ENCODE data around the gene GRIN2C. TPM values are rescaled to one million over a fixed set of nuclear protein-coding genes. Genes with fewer than 3 reads are reported as not detected.
"Not testable (repeated sequence)": the region's sequence is repeated elsewhere in the genome, so short reads cannot be mapped to it uniquely, and the experiment has no call there.

The GRIN2C gene
- not detected in 2 replicates for total RNA-seq (2012; rRNA removed)
- 0.22 TPM in 1 of 2 replicates, not detected in the other for polyA plus RNA-seq (2012; rRNA removed)
- not detected in 2 replicates for polyA plus RNA-seq (2012; cell fraction: cytosol; rRNA removed)
- 0.16 and 0.69 TPM in 2 replicates for polyA plus RNA-seq (2012; cell fraction: nucleus; rRNA removed; ENCODE audit: low replicate concordance)
- Bru-seq, nascent RNA = percentile 16 among the genes with signal in this experiment
- BruChase-seq, experiment 1, labeled RNA remaining after a 6-hour chase = percentile 24 among the genes with signal in this experiment
- BruChase-seq, experiment 2, labeled RNA remaining after a 2-hour chase = percentile 28 among the genes with signal in this experiment
- long read RNA-seq = 0 reads

- Histone ChIP-seq H3K4ac (ENCODE audit: low read depth, low read length) (no peak within 1 kb of the TSS), H3K14ac (replicated peaks; ENCODE audit: low read depth, low read length) (no peak within 1 kb of the TSS), H2AK5ac (ENCODE audit: low read depth, low read length) (no peak within 1 kb of the TSS), H3K9ac (ENCODE audit: low read depth, low read length) (no peak within 1 kb of the TSS), H2BK20ac (ENCODE audit: low read depth, low read length) (no peak within 1 kb of the TSS), H3K9me3 (ENCODE audit: control insufficient read depth, insufficient read depth, low read length) (no peaks in the 10 kb centered on the region; the same call in 1 of the 2 replicates), H3K79me1 (ENCODE audit: low read depth in 1 of 2, low read length in 2 of 2) (no peaks in the 10 kb centered on the region), H3K36me3 (ENCODE audit: control insufficient read depth, insufficient read depth, low read length) (peaks cover 8% of the 10 kb centered on the region; the same call in 1 of the 2 replicates), H3K56ac (ENCODE audit: extremely low read depth, insufficient read depth, low read length) (no peak within 1 kb of the TSS), H3K27me3 (ENCODE audit: control insufficient read depth, insufficient read depth, low read length) (peaks cover 66% of the 10 kb centered on the region), H3K4me2 (ENCODE audit: low read depth, low read length) (peak within 1 kb of the TSS; percentile 68; the same call in 1 of the 2 replicates), H3K4me3 (ENCODE audit: insufficient read depth, low read depth, low read length) (peak within 1 kb of the TSS; percentile 28; the same call in 1 of the 2 replicates), H3K23ac (ENCODE audit: low read depth, low read length) (no peak within 1 kb of the TSS), H3K27ac (ENCODE audit: insufficient read depth, low read length) (no peak within 1 kb of the TSS), H2BK120ac (ENCODE audit: low read depth, low read length) (no peak within 1 kb of the TSS), H4K5ac (ENCODE audit: low read depth, low read length) (no peak within 1 kb of the TSS), H3K4me1 (ENCODE audit: control insufficient read depth, insufficient read depth, low read length) (no peaks in the 10 kb centered on the region; the same call in 1 of the 2 replicates), H2BK15ac (ENCODE audit: low read depth, low read length) (no peak within 1 kb of the TSS), H2AK9ac (replicated peaks; ENCODE audit: low read depth, low read length, poor library complexity) (no peak within 1 kb of the TSS), H2AFZ (replicated peaks; ENCODE audit: low read length, poor library complexity) (no peak within 1 kb of the TSS), H4K8ac (ENCODE audit: low read depth in 2 of 2, low read length in 2 of 2) (no peak within 1 kb of the TSS), H3K18ac (ENCODE audit: low read depth, low read length) (no peak within 1 kb of the TSS), H2BK5ac (ENCODE audit: low read depth, low read length, poor library complexity, severe bottlenecking) (no peak within 1 kb of the TSS), H3K9me1 (ENCODE audit: insufficient read depth, low read length) (no peaks in the 10 kb centered on the region), H4K91ac (ENCODE audit: insufficient read depth, low read depth, low read length) (no peak within 1 kb of the TSS), H4K20me1 (ENCODE audit: insufficient read depth, low read length) (no peaks in the 10 kb centered on the region; the same call in 1 of the 2 replicates)
- 0% methylated on average over 8 of the region's 72 CpGs; no CpG with 5 or more reads in 1 of the 2 experiments for WGBS, 2 experiments (ENCODE audit: extremely low coverage in 2 of 2, insufficient read length in 1 of 2)
- in situ Hi-C loops (cut with MboI; ENCODE audit: low sequenced_read_pairs) = loop anchor here (25.0 kb wide), 1 partner anchor 647 kb away; the partner anchor contains the start of genes RPL38 and TTYH2
- ATAC-seq (ENCODE audit: low read depth) (no peak), DNase-seq (no peak)
- intact Hi-C loops (cut with micrococcal nuclease) = loop anchor here (10.0 kb wide), 1 partner anchor 485 kb away; no protein-coding TSS in a partner anchor
- dilution Hi-C loops (cut with HindIII; ENCODE audit: low sequenced_read_pairs, unreplicated experiment) = no loop called here
- TF ChIP-seq CTCF (conservative IDR thresholded peaks at IDR 0.05; ENCODE audit: low read depth, low read length) = peak; percentile 24; the same call in 1 of the 2 replicates
- no peak for TF ChIP-seq BHLHE40 (IDR thresholded peaks at IDR 0.05; ENCODE audit: low read depth, low read length)
- POLR2A ChIA-PET (ENCODE audit: unreplicated experiment) = no interaction called here
- no TSS peak for BruUV-seq (replicated peaks)
- CTCF ChIA-PET = interaction anchor here (0.6 to 1.2 kb wide), 2 partner anchors 58 to 69 kb away, joined by 3 read pairs; no protein-coding TSS in a partner anchor
Observed at GRCh38 chr17:74859459-74860228, at the start of gene GRIN2C. Gene GRIN2C (minus strand): TSS chr17:74859885. CDS start chr17:74855092, 4,793 bp downstream.

DNA sequence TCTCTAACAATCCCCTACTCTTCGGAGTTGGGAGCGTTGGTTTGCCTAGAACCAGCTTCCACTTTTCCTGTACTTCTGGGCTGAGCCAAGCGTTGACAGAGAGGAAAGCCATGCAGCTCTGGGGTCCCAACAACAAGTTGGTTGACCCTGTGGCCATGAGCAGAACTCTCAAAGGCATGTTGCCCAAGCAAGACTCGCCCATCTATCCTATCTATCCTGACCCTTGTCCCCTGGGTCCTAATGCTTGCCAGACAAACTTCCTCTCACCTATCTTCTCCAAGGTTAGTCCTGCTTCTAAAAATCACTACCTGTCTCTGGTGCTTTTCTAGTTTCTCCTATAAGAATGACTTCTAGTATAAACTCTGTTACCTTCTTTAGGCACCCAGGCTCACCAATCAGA is 49.4 kb upstream of the GRIN2C start:
- dilution Hi-C loops (cut with HindIII; ENCODE audit: low sequenced_read_pairs, unreplicated experiment); H2BK120ac ChIP-seq (ENCODE audit: low read depth, low read length); H3K4me3 ChIP-seq (ENCODE audit: insufficient read depth, low read depth, low read length); H3K18ac ChIP-seq (ENCODE audit: low read depth, low read length); H3K4ac ChIP-seq (ENCODE audit: low read depth, low read length); H3K27me3 ChIP-seq (ENCODE audit: control insufficient read depth, insufficient read depth, low read length); H4K20me1 ChIP-seq (ENCODE audit: insufficient read depth, low read length); ATAC-seq (ENCODE audit: low read depth); H3K9ac ChIP-seq (ENCODE audit: low read depth, low read length); H2BK15ac ChIP-seq (ENCODE audit: low read depth, low read length); in situ Hi-C loops (cut with MboI; ENCODE audit: low sequenced_read_pairs); H3K56ac ChIP-seq (ENCODE audit: extremely low read depth, insufficient read depth, low read length); H2AK9ac ChIP-seq (replicated peaks; ENCODE audit: low read depth, low read length, poor library complexity); H3K23ac ChIP-seq (ENCODE audit: low read depth, low read length); H3K36me3 ChIP-seq (ENCODE audit: control insufficient read depth, insufficient read depth, low read length); H3K4me2 ChIP-seq (ENCODE audit: low read depth, low read length); H4K8ac ChIP-seq (ENCODE audit: low read depth in 2 of 2, low read length in 2 of 2); DNase-seq; intact Hi-C loops (cut with micrococcal nuclease); CTCF ChIA-PET; H2AFZ ChIP-seq (replicated peaks; ENCODE audit: low read length, poor library complexity); H3K9me3 ChIP-seq (ENCODE audit: control insufficient read depth, insufficient read depth, low read length); H3K14ac ChIP-seq (replicated peaks; ENCODE audit: low read depth, low read length); H3K9me1 ChIP-seq (ENCODE audit: insufficient read depth, low read length); H2AK5ac ChIP-seq (ENCODE audit: low read depth, low read length); H3K79me1 ChIP-seq (ENCODE audit: low read depth in 1 of 2, low read length in 2 of 2); H4K91ac ChIP-seq (ENCODE audit: insufficient read depth, low read depth, low read length); H4K5ac ChIP-seq (ENCODE audit: low read depth, low read length); H3K4me1 ChIP-seq (ENCODE audit: control insufficient read depth, insufficient read depth, low read length); H2BK20ac ChIP-seq (ENCODE audit: low read depth, low read length); BruUV-seq (replicated peaks); H2BK5ac ChIP-seq (ENCODE audit: low read depth, low read length, poor library complexity, severe bottlenecking); POLR2A ChIA-PET (ENCODE audit: unreplicated experiment); H3K27ac ChIP-seq (ENCODE audit: insufficient read depth, low read length): not testable (repeated sequence)
- 17% methylated on average over 1 of the region's 4 CpGs; no CpG with 5 or more reads in 1 of the 2 experiments for WGBS, 2 experiments (ENCODE audit: extremely low coverage in 2 of 2, insufficient read length in 1 of 2)

All from IMR-90 (cell line).